IMR-90 (cell line): ENCODE data around the gene EEPD1.

ENCODE experiments used
- CTCF ChIP-seq: conservative IDR thresholded peaks from 2 replicates; pipeline ENCODE4 v1.5.1; 2012; ENCODE audit warnings: mild to moderate bottlenecking, low read depth, low read length, improper control_type of control experiment
- FOS ChIP-seq: fragments of 150-350 bp; IDR thresholded peaks from 2 replicates; pipeline ENCODE4 v1.6.1; 2016; ENCODE audit warnings: low read depth, low read length
- POLR2A ChIP-seq: IDR thresholded peaks from 2 replicates; pipeline ENCODE4 v1.6.1; 2012; ENCODE audit warnings: mild to moderate bottlenecking, low read depth, low read length
- RAD21 ChIP-seq: IDR thresholded peaks from 2 replicates; pipeline ENCODE4 v1.6.1; 2012; ENCODE audit warnings: low read length, improper control_type of control experiment
- USF2 ChIP-seq: fragments of 150-350 bp; IDR thresholded peaks from 2 replicates; pipeline ENCODE4 v1.6.1; 2017; ENCODE audit warnings: mild to moderate bottlenecking, antibody characterized with exemption, low read length, low read depth
- TF ChIP-seq, protein P1 (sequence below): fragments of 150-350 bp; IDR thresholded peaks from 2 replicates; pipeline ENCODE4 v1.6.1; 2016; ENCODE audit warnings: low read depth, mild to moderate bottlenecking, low read length, moderate library complexity, borderline replicate concordance

- TF ChIP-seq CTCF (no peak), RAD21 (no peak), FOS (no peak), USF2 (no peak), POLR2A (no peak)
- TF ChIP-seq, protein P1, sequence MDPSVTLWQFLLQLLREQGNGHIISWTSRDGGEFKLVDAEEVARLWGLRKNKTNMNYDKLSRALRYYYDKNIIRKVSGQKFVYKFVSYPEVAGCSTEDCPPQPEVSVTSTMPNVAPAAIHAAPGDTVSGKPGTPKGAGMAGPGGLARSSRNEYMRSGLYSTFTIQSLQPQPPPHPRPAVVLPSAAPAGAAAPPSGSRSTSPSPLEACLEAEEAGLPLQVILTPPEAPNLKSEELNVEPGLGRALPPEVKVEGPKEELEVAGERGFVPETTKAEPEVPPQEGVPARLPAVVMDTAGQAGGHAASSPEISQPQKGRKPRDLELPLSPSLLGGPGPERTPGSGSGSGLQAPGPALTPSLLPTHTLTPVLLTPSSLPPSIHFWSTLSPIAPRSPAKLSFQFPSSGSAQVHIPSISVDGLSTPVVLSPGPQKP = no peak
These were observed 14.5 kb downstream of the EEPD1 start for GRCh38 chr7:36167403-36168050.
